A549 (cell line): ENCODE measurements around the gene PFN1.

Source experiments
- CTCF ChIP-seq: fragments of >200 bp; sonication (Bioruptor Twin); formaldehyde crosslinking; IDR thresholded peaks from 3 replicates; pipeline ENCODE4 v1.5.1; 2016
- ELK1 ChIP-seq: fragments of 150-350 bp; IDR thresholded peaks from 2 replicates; pipeline ENCODE4 v1.6.1; 2014; ENCODE audit warnings: low read depth, mild to moderate bottlenecking, low read length
- EP300 ChIP-seq, 2 experiments: fragments of >200 bp; sonication (Bioruptor Twin); formaldehyde crosslinking; IDR thresholded peaks; 2 replicates in 1 of 2; 3 replicates in 1 of 2; pipeline ENCODE4 v1.6.1; 2016 to 2017
- HMGXB4 ChIP-seq: fragments of 250-450 bp; sonication (Bioruptor Pico); IDR thresholded peaks from 2 replicates; pipeline ENCODE4 v1.5.0; 2021; ENCODE audit warnings: mild to moderate bottlenecking, moderate library complexity, borderline replicate concordance
- HOXB13 ChIP-seq: fragments of 250-450 bp; sonication (Bioruptor Pico); IDR thresholded peaks from 2 replicates; pipeline ENCODE4 v1.5.0; 2020; ENCODE audit warnings: low read depth, mild to moderate bottlenecking, moderate library complexity
- JUN ChIP-seq, 2 experiments: fragments of >200 bp; sonication (Bioruptor Twin); formaldehyde crosslinking; IDR thresholded peaks; 2 replicates in 1 of 2; 3 replicates in 1 of 2; pipeline ENCODE4 v1.6.1; 2016 to 2017
- JUNB ChIP-seq: fragments of >200 bp; sonication (Bioruptor Twin); formaldehyde crosslinking; IDR thresholded peaks from 2 replicates; pipeline ENCODE4 v1.6.1; 2016
- MYC ChIP-seq: IDR thresholded peaks from 2 replicates; pipeline ENCODE4 v1.6.1; 2012; ENCODE audit warnings: mild to moderate bottlenecking, inconsistent platforms, low read length, improper control_type of control experiment, borderline replicate concordance
- NR3C1 ChIP-seq: fragments of >200 bp; sonication (Bioruptor Twin); formaldehyde crosslinking; IDR thresholded peaks from 3 replicates; pipeline ENCODE4 v1.6.1; 2017
- POLR2A ChIP-seq: IDR thresholded peaks from 2 replicates; pipeline ENCODE4 v1.6.1; 2012; ENCODE audit warnings: mild to moderate bottlenecking, low read length
- RAD21 ChIP-seq, 2 experiments: fragments of >200 bp in 1 of 2; sonication (Bioruptor Twin) in 1 of 2; formaldehyde crosslinking in 1 of 2; IDR thresholded peaks in 1 of 2; conservative IDR thresholded peaks in 1 of 2; 2 replicates in 1 of 2; 3 replicates in 1 of 2; pipeline ENCODE4 v1.6.1; 2012 to 2018; ENCODE audit warnings: inconsistent platforms in 1 of 2
- REST ChIP-seq: fragments of 200-600 bp; sonication (generic); IDR thresholded peaks from 2 replicates; pipeline ENCODE4 v1.6.1; 2016; ENCODE audit warnings: antibody characterized with exemption, mild to moderate bottlenecking, moderate library complexity
- ZSCAN20 ChIP-seq: fragments of 250-450 bp; sonication (Bioruptor Pico); IDR thresholded peaks from 2 replicates; pipeline ENCODE4 v1.8.0; 2022; ENCODE audit warnings: mild to moderate bottlenecking, moderate library complexity
- TF ChIP-seq, protein P1 (sequence below): IDR thresholded peaks from 2 replicates; pipeline ENCODE4 v1.6.1; 2012

DNA sequence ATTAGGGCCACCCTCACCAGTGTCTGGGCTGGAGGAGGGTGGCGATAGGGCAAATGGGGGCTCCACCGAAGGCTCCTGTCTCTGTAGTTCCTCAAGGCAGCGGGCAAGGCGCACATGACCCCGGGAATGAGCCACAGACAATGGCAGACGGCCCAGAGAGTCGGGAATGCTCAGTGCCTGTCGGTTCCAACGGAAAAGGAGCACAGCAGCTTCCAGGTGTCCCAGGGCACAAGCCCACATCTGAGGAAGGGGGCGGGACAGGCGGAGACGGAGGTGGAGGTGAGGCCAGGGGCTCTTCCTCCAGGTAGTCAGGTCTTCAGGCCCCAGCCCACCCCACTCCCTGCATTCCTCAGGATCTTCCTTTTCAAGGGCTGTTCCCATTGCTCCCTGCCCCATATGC lies 24.4 kb upstream of the PFN1 start:
- TF ChIP-seq RAD21 (conservative IDR thresholded peaks at IDR 0.05 in 1 of 2, IDR thresholded peaks at IDR 0.05 in 1 of 2): no peak
- no peak for TF ChIP-seq NR3C1
- TF ChIP-seq CTCF: no peak
- TF ChIP-seq REST: no peak
- no peak for TF ChIP-seq POLR2A
- TF ChIP-seq ELK1: no peak
- no peak for TF ChIP-seq EP300 (IDR thresholded peaks at IDR 0.05)
- TF ChIP-seq ZSCAN20: no peak
- TF ChIP-seq JUNB: no peak
- no peak for TF ChIP-seq HMGXB4
- no peak for TF ChIP-seq JUN (IDR thresholded peaks at IDR 0.05)
- TF ChIP-seq HOXB13 (CRISPR knock-in tag): no peak
- TF ChIP-seq, protein P1, sequence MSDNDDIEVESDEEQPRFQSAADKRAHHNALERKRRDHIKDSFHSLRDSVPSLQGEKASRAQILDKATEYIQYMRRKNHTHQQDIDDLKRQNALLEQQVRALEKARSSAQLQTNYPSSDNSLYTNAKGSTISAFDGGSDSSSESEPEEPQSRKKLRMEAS: no peak
- no peak for TF ChIP-seq MYC
